ENCODE data around the gene UNC13A. TPM values are rescaled to one million over a fixed set of nuclear protein-coding genes. Genes with fewer than 3 reads are reported as not detected.

Gene UNC13A
- total RNA-seq, 1 donor from 2014 or later, result 1.2 TPM

GRCh38 chr19:17726136-17726741, 38.1 kb upstream of the UNC13A start:
- no peak overlapping the region for H3K27ac ChIP-seq (ENCODE audit: low read depth, low read length)
- H3K79me2 ChIP-seq (ENCODE audit: insufficient read depth, low read length), result peaks cover 85% of the 10 kb centered on the region
- no peak overlapping the region for H3K4me3 Mint-ChIP-seq (ENCODE audit: unreplicated experiment)

DNA sequence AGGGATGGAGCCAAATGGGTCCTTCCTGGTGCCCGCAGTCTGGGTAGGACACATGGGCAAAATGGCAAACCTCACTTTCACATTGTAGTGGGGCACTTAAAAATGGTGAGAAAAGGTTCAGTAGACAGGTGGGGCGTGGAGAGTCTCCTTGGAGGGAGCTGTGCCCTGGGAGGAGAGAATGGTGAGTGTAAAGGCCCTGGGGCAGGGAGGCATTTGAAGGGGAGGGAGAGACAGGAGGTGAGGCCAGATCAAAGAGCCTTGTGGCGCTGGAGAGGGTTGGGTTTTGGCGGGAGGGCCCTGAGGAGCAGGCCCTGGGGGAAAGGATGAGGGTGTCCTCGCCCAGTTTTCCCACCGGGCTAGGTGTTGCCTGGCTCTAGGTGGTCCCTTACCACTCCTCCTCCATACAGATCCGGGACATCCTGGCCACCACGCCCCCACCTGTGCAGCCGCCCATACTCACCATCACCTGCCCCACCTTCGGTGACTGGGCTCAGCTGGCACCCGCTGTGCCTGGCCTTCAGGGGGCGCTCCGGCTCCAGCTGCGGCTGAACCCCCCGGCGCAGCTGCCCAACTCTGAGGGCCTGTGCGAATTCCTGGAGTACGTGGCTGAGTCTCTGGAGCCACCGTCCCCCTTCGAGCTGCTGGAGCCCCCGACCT, 37.4 kb upstream of the UNC13A start:
- no peaks in the 10 kb centered on the region for H3K27me3 ChIP-seq (ENCODE audit: insufficient read depth, low read length)
- H3K4me1 ChIP-seq (ENCODE audit: insufficient read depth, low read length), result peaks cover 18% of the 10 kb centered on the region
- H3K9me3 Mint-ChIP-seq (ENCODE audit: unreplicated experiment), result no peaks in the 10 kb centered on the region
- no peak overlapping the region for H3K27ac Mint-ChIP-seq (ENCODE audit: unreplicated experiment)
- H3K79me2 ChIP-seq (ENCODE audit: insufficient read depth, low read length), result peaks cover 85% of the 10 kb centered on the region
- peaks cover 14% of the 10 kb centered on the region for H3K4me1 Mint-ChIP-seq (ENCODE audit: low read depth, unreplicated experiment)
- H3K4me2 ChIP-seq (ENCODE audit: low read length), result no peak overlapping the region
- H3K9me3 ChIP-seq (ENCODE audit: insufficient read depth, low read depth, low read length), result no peaks in the 10 kb centered on the region
- H3K4me3 ChIP-seq (ENCODE audit: insufficient read depth, low read depth, low read length), result no peak overlapping the region
- DNase-seq (ENCODE audit: low read depth) (no peak), FAIRE-seq (no peak)
- no peak overlapping the region for H3K9ac ChIP-seq (ENCODE audit: low read length)
- peaks cover 15% of the 10 kb centered on the region for H3K36me3 Mint-ChIP-seq (ENCODE audit: low read depth, unreplicated experiment)
- no peak overlapping the region for H3K4me3 Mint-ChIP-seq (ENCODE audit: unreplicated experiment)
- peaks cover 73% of the 10 kb centered on the region for H4K20me1 ChIP-seq (ENCODE audit: insufficient read depth, low read length)
- TF ChIP-seq CTCF (IDR thresholded peaks at IDR 0.05; ENCODE audit: insufficient read depth, low read depth, low read length), result no peak
- TF ChIP-seq EZH2 (IDR thresholded peaks at IDR 0.05; ENCODE audit: insufficient read depth, low read length), result no peak
- H3K27me3 Mint-ChIP-seq (ENCODE audit: low read depth, unreplicated experiment), result no peaks in the 10 kb centered on the region
- no peak overlapping the region for H3K27ac ChIP-seq (ENCODE audit: low read depth, low read length)
- H3K36me3 ChIP-seq (ENCODE audit: insufficient read depth, low read length), result peaks cover 8% of the 10 kb centered on the region
- no peak overlapping the region for H2AFZ ChIP-seq (ENCODE audit: low read depth, low read length)

More at GRCh38 chr19:17726136-17726741, 38.1 kb upstream of the UNC13A start:
- H3K4me2 ChIP-seq (ENCODE audit: low read length), result no peak overlapping the region
- no peaks in the 10 kb centered on the region for H3K9me3 ChIP-seq (ENCODE audit: insufficient read depth, low read depth, low read length)
- Mint-ChIP-seq H3K27ac (ENCODE audit: unreplicated experiment) (no peak overlapping the region), H3K27me3 (ENCODE audit: low read depth, unreplicated experiment) (no peaks in the 10 kb centered on the region), H3K36me3 (ENCODE audit: low read depth, unreplicated experiment) (peaks cover 19% of the 10 kb centered on the region), H3K4me1 (ENCODE audit: low read depth, unreplicated experiment) (peaks cover 7% of the 10 kb centered on the region), H3K9me3 (ENCODE audit: unreplicated experiment) (peaks cover 2% of the 10 kb centered on the region)
- FAIRE-seq (no peak), DNase-seq (ENCODE audit: low read depth) (no peak)
- TF ChIP-seq EZH2 (IDR thresholded peaks at IDR 0.05; ENCODE audit: insufficient read depth, low read length), result no peak
- TF ChIP-seq CTCF (IDR thresholded peaks at IDR 0.05; ENCODE audit: insufficient read depth, low read depth, low read length), result no peak
- H3K4me1 ChIP-seq (ENCODE audit: insufficient read depth, low read length), result peaks cover 11% of the 10 kb centered on the region
- no peak overlapping the region for H2AFZ ChIP-seq (ENCODE audit: low read depth, low read length)
- no peaks in the 10 kb centered on the region for H3K27me3 ChIP-seq (ENCODE audit: insufficient read depth, low read length)
- peaks cover 11% of the 10 kb centered on the region for H3K36me3 ChIP-seq (ENCODE audit: insufficient read depth, low read length)
- peaks cover 73% of the 10 kb centered on the region for H4K20me1 ChIP-seq (ENCODE audit: insufficient read depth, low read length)
- no peak overlapping the region for H3K9ac ChIP-seq (ENCODE audit: low read length)
- H3K4me3 ChIP-seq (ENCODE audit: insufficient read depth, low read depth, low read length), result no peak overlapping the region

DNA sequence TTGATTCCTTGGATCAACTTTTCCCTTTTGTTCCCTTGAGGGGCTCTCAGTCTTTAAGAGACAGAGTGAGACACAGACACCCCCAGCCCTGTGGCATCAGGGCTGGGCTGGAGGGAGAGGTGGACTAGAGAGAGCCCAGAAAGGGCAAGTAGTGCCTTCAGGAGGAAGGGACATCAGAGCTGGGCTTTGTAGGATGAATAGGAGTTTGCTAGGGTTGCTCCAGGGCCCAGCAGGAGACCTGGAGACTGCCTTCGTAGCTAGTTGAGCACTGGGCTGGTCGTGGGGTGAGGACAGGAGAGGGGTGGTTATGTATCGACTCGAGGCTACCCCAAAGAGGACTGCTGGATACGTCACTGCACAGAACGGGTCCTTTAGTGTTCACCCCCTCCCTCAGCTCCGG, 36.5 kb upstream of the UNC13A start:
- Histone ChIP-seq H3K4me1 (ENCODE audit: insufficient read depth, low read length) (peaks cover 24% of the 10 kb centered on the region), H3K27me3 (ENCODE audit: insufficient read depth, low read length) (no peaks in the 10 kb centered on the region), H2AFZ (ENCODE audit: low read depth, low read length) (no peak overlapping the region), H3K79me2 (ENCODE audit: insufficient read depth, low read length) (peaks cover 85% of the 10 kb centered on the region), H3K9ac (ENCODE audit: low read length) (no peak overlapping the region), H3K4me2 (ENCODE audit: low read length) (no peak overlapping the region), H3K9me3 (ENCODE audit: insufficient read depth, low read depth, low read length) (no peaks in the 10 kb centered on the region), H4K20me1 (ENCODE audit: insufficient read depth, low read length) (peaks cover 74% of the 10 kb centered on the region), H3K27ac (ENCODE audit: low read depth, low read length) (no peak overlapping the region), H3K36me3 (ENCODE audit: insufficient read depth, low read length) (peaks cover 4% of the 10 kb centered on the region), H3K4me3 (ENCODE audit: insufficient read depth, low read depth, low read length) (no peak overlapping the region)
- TF ChIP-seq CTCF (IDR thresholded peaks at IDR 0.05; ENCODE audit: insufficient read depth, low read depth, low read length), result no peak
- no peak for TF ChIP-seq EZH2 (IDR thresholded peaks at IDR 0.05; ENCODE audit: insufficient read depth, low read length)
- DNase-seq (ENCODE audit: low read depth), result no peak
- Mint-ChIP-seq H3K36me3 (ENCODE audit: low read depth, unreplicated experiment) (peaks cover 7% of the 10 kb centered on the region), H3K27me3 (ENCODE audit: low read depth, unreplicated experiment) (no peaks in the 10 kb centered on the region), H3K9me3 (ENCODE audit: unreplicated experiment) (no peaks in the 10 kb centered on the region), H3K27ac (ENCODE audit: unreplicated experiment) (no peak overlapping the region), H3K4me1 (ENCODE audit: low read depth, unreplicated experiment) (peaks cover 19% of the 10 kb centered on the region), H3K4me3 (ENCODE audit: unreplicated experiment) (no peak overlapping the region)
- FAIRE-seq, result no peak
